Activated CD4-positive, alpha-beta T cell treated with anti-CD3 and anti-CD28 coated beads, Interleukin-2, amount 50 U/mL, for 48 hours (primary cell): ENCODE data around the gene ANKRD13D.

Experiments
- DNase-seq, 2 experiments: peaks; one replicate each; pipeline ENCODE4 v3.0.0-alpha.2; 2020

Gene ANKRD13D

DNA sequence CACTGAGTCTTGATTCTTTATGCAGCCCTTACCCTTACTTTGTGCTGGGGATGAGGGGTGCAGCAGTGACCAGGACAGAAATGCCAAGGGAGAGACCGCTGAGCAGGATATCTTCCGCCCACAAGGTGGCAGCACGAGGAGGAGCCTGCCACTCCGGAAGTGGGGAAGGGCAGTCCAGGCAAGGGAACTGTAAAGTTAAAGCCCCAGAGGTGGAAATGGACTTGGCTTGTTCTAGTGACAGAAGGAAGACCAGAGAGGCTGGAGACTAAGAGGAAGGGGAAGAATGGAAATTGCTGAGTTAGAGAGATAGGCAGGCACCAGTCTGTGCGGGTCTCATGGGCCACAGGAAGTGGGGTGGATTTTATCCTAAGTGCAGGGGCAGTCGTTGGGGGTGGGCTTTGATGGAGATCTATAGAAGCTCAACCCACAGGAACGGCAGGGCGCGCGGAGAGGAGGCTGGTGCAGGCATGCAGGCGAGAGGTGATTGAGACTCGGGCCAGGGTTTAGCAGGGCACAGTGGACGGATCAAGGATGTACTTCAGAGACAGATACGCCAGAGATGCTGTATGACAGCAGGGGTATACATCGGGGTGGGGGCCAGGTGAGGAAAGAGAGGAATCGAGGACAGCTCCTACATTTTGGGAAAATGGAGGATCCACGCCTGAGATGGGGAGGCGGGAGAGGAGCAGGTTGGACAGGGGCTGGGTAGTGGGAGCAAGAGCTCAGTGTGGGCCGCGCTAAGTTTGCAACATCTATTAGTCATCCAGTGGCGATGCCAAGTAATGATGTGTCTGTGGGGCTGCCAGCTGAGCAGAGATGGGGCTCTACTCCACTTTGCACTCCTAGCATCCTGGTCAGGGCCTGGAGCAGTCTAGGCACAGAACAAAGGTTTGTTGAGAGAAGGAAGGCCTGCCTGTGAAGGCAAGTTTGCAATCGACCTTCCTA, 26.1 kb upstream of the ANKRD13D start:
- DNase-seq: peak; percentile 80 to 86

DNA sequence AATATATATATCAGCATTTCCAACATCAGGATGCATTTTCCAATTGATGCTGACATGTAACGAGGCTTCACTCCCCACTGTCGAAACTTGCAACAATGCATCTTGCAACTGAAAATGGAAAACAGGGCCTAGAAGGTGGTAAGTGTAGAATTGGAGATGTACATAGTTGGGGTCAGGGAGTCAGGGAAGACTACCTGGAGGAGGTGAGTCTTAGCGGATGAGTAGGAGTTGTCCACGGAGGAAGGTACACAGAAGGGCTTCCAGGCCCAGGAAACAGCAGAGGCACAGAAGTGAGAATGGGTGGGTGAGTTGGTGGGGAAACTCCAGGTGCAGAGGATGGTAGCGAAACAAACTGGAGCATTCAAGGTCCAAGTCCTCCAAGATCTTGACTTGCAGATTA, 24.8 kb upstream of the ANKRD13D start:
- peak in 1 of 2 experiments; percentile 17 for DNase-seq

DNA sequence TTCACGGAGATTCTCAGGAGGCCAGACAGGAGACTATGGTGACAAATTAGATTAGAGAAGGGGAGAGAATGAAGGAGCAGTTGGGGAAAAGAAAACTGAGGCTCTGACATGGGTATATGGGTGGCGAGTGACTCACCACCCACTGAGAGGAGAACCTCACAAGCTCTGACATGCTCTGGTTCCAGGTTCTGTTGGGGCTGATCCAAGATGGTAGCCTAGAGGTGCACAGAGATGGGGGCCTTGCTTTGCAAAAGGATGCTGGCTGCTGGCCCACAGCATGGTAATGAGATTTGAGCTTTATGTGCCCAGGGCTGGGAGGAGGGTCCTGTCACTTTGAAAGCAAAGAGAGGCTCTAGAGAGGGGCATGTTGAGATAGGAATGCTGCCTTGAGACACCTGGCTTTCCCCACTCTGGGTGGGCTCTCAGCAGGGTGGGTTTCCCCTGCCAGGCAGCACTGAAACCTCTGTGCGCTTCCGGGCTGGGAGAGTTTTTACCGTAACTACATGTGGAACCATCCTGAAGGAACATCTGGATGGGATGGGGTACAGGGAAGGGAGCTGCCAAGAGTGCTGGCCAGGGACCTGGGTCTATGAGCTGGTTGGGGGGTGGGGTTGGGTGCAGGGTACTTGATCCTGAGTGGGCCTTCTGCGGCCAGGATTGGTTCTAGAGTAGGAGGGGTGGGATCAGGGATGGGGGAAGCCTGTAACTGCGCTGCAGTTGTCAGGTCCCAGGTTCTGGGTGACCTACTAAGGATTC, 24.0 kb upstream of the ANKRD13D start:
- DNase-seq: peak; percentile 25 to 48

DNA sequence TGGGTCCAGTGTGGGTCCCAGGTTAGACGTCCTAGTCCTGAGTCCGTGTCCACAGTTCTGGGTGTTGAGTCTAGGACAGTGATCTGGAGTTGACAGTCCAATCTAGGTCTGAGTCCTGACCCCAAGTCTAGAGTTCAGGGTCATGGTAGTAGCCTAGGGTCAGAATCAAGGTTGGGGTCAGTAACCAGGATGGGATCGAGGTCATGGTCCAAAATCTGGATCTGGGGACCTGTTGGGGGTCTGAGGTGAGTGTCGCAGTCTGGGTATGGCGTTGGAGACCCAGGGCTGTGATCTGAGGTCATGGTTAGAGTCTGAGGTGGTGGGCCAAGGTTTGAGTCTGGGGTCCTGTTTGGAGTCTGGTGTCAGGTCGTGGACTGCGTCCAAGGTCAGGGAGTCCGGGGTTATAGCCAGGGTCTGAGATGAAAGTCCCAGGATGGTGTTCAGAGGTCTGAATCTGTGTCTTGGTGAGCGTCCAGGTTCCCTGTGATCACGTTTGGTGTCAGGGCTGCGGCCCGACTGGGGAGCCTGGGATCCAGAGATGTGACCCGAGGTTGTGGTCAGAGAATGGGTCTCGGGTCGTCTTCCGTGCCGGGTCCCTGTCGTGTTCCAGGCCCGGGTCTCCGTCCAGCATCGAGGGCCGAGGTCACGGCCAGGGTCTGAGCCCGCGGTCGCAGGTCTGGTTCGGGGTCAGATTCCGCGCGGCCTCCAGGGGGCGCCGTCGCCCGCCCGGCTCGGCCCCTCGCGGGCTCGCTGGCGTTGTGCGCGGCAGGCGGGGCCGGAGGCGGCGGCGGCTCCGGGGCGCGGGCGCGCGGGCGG, 23.3 kb upstream of the ANKRD13D start:
- DNase-seq: peak; percentile 80 to 81

GRCh38 chr11:67266449-67267187, 22.5 kb upstream of the ANKRD13D start, which contains the start of gene GRK2:
GRK2 (plus strand) TSS chr11:67266473; CDS start chr11:67266700, 227 bp downstream.
- peak; percentile 49 to 55 for DNase-seq

DNA sequence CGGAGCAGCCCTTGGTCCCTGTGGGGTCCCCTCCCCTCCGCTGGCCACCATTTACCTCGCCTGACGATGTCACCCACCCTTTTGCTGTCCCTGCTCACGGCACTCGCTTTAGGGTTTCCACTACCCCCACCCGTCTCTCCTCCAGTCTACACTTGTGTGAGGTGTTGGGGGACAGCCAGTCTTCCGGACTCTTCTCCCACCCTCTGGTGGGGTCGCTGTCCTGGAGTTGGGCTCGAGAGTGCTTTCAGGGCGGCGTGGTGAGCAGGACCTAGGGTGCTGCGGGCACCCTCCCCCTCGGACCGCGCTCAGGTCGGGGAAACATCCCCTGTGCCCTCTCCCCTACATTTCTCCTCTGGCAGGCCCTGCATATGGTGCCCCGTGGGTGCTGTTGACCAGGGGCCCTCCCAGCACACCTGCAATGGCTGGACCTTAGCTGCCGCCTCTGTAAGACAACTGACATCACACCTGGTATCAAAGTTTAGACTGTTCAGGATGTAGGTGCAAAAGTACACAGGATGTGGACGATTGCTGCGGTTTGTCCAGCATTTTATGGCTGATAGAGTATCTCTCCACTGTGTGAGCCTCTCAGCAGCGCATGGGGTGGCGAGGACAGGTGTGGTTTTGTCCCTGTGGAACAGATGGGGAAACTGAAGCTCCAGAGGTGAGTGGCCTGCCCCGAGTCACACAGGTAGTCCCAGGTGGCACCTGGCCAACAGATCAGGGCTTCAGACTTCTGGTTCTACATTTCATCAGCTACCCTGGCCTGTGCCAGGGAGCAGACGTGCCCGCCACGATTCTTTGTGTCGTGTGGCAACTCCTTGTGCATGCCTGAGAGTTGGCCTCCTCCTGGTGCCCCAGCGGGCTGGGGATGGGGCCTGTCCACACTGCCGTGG, 21.7 kb upstream of the ANKRD13D start:
- peak; percentile 39 to 49 for DNase-seq

DNA sequence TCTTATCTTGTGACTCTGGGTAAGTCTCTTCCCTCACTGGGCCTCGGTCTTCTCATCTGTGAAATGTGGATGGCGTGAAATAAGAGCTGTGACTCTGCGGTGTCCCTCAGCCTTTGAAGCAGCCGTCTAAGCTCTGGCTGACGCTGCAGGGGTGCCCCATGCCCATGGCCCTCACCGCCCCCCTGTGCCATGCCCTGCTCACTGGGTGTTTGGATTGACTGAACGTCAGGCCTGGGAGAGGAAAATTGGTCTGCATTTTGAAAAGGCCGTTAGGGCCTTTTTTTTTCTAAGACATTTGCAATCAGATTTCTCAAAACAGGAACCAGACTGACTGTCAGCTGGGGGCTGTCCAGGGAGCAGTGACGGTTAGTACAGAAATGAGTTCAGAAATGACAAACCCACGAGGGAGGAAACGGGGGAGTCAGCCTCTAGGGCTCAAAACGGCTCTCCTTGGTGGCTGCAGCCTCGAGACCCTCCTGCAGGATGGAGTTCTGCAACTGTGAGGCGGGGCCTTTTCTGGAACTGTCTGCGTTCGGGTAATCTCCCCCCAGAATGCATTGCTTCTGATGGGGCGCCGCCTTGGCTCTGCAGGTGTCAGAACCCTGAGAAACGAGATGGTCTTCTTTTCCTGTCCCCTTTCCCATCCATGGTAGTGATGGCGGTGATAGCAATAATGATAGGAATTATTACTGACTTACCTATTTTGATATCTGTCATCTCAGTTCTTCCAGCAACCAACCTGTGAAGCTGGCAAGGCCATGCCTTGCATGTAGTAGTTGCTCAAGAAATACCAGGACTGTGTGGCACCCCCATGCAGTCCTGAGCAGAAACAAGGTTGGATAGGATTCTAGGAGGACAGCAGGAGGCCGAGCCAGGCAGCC, 20.8 kb upstream of the ANKRD13D start:
- peak; percentile 74 to 83 for DNase-seq

- DNase-seq: no peak
Observed at GRCh38 chr11:67268962-67269268, 20.2 kb upstream of the ANKRD13D start.

DNA sequence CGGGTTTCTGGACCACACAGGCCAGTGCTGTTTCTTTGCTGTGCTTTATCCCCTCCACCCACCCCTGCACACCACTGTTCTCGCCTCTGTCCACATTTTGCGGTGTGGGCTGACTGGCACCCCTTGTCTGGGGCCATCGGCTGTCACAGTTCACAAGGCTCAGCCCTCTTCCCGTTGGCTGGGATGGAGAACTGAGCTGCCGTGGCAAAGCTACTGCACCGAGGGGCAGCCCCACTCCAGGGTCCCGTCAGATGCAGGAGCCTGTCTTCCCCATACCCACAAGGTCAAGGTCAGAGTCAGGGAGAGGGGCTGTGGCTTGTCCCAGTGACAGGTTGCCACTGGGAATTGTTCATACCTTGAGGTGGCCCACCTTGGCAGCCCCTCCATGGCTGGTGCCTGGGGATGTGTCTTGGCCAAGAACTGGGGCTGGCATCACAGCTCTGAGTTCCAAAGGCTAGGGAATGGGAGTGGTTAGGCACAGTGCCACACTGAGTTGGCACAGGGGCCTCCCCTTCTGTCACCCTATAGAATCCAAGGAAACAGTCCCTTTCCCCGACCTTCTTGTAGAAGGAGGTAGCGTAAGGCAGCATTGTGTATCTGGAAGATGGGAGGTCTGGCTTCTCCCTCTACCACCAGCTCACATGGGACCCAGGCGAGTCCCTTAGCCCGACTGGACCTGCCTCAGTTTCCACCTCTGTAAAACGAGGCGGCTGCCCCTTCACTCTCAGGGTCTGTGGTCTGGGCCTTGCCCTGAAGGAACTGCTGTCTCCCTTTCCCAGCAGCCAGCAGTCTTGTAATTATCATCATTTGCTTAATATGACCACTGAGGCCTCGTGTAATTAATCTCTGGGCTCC, 19.5 kb upstream of the ANKRD13D start:
- peak; percentile 26 to 38 for DNase-seq

GRCh38 chr11:67270256-67271204, 18.6 kb upstream of the ANKRD13D start:
- DNase-seq: peak; percentile 17 to 44

GRCh38 chr11:67271205-67271540, 17.9 kb upstream of the ANKRD13D start:
- no peak for DNase-seq

GRCh38 chr11:67271541-67272284, 17.4 kb upstream of the ANKRD13D start:
- DNase-seq: peak; percentile 73 to 81

- peak; percentile 56 to 58 for DNase-seq
Observed at GRCh38 chr11:67272327-67273259, 16.5 kb upstream of the ANKRD13D start.

DNA sequence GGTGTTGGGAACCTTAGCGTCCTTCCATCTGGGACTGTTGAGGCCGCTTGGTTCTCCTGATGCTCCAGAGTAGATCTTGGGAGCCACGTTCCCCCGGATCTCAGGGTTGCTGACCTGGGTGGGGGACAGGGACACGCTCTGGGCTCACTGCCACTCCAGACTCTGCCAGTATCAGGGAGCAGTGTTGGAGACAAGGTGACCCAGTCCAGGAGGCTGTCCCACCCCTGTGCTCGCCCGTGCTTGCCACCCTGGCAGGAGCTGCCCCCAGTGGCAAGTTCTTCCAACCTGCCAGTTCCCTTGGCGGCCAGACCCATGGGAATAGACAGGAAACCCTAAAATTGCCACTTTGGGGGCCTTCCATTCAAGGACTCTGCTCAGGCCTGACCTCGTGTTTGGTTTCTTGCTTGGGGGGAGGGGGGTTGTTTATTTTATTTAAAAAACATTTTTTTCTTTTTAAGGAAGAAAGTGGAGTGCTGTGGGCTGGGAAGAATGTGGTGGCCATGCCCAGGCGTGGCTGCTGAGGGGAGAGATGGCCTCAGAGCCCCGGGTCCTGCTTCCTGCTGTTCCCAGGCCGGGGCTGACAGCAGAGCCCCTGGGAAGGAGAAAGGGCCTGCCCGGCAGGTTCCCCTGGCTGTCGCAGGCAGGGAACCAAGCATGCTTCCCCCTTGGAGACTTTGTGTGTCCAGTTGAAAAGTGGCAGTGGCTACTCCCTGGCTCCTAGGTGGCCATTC, 15.7 kb upstream of the ANKRD13D start:
- peak in 1 of 2 experiments; percentile 15 for DNase-seq
